K562 (cell line): ENCODE measurements around the gene RGS17. TPM values are rescaled to one million over a fixed set of nuclear protein-coding genes. Genes with fewer than 3 reads are reported as not detected.

ENCODE experiments used
- ATAC-seq: fragments of 200-7000 bp; cut with Tn5 transposase; 3 replicates; pipeline ENCODE4 v1.9.1; 2020; ENCODE audit warnings: moderate library complexity
- BruUV-seq: library from RNA; stranded (reverse); fragments of 400-500 nt; replicated peaks from 2 replicates; lab custom pipeline; 2021; lab: Mats Ljungman, UMichigan
- CTCF ChIA-PET: fragments of 300-600 bp; formaldehyde crosslinking; extraction: SDS; loops from one replicate; lab custom pipeline; 2021; ENCODE audit warnings: low intra/inter-chr PET ratio; lab: Yijun Ruan, JAX
- POLR2A ChIA-PET: fragments of 300-600, 350-650 bp; sonication (Branson Sonifier 250); formaldehyde crosslinking; extraction: SDS; loops from one replicate; lab custom pipeline; 2021; ENCODE audit warnings: antibody characterized with exemption, inconsistent platforms; lab: Yijun Ruan, JAX
- DNase-seq, 4 experiments: peaks; one replicate each; pipeline versions ENCODE4 v3.0.0 to v3.0.0-alpha.2; 2011 to 2018; ENCODE audit warnings: low spot score in 3 of 4, mixed read lengths in 3 of 4; ENCODE audit errors: extremely low read depth in 1 of 4
- FAIRE-seq: peaks from 2 replicates; lab custom pipeline; 2011; peaks lifted over from hg19 to GRCh38; lab: Jason Lieb, UNC
- H2AFZ ChIP-seq: 2 replicates; pipeline ENCODE4 v1.6.0; 2011; ENCODE audit warnings: low read depth, low read length, control low read depth, inconsistent platforms
- H3K27ac ChIP-seq: fragments of 200-600 bp; 3 replicates; pipeline ENCODE4 v1.8.0; 2011; ENCODE audit warnings: low read depth, mild to moderate bottlenecking, control low read depth, inconsistent platforms, low read length, moderate library complexity, mixed read lengths; ENCODE audit errors: extremely low read depth
- H3K27me3 ChIP-seq, 2 experiments: fragments of 300-600 bp in 1 of 2; 2 replicates in 1 of 2; 3 replicates in 1 of 2; pipeline versions ENCODE4 v1.6.0 to v1.8.0; 2011; ENCODE audit warnings: inconsistent platforms in 2 of 2, low read length in 2 of 2, mild to moderate bottlenecking in 1 of 2, mixed read lengths in 1 of 2, moderate library complexity in 1 of 2; ENCODE audit not compliant: control insufficient read depth in 2 of 2, insufficient read depth in 2 of 2
- H3K36me3 ChIP-seq: fragments of 300-600 bp; 3 replicates; pipeline ENCODE4 v1.8.0; 2011; ENCODE audit warnings: mild to moderate bottlenecking, low read length, inconsistent platforms; ENCODE audit not compliant: control insufficient read depth, insufficient read depth
- H3K4me1 ChIP-seq, 2 experiments: fragments of 200-600 bp in 1 of 2; replicated peaks in 1 of 2; 2 replicates in 1 of 2; 3 replicates in 1 of 2; pipeline versions ENCODE4 v1.5.1 to v1.8.0; 2011; ENCODE audit warnings: inconsistent platforms in 2 of 2, low read length in 2 of 2, mild to moderate bottlenecking in 1 of 2, mixed read lengths in 1 of 2, moderate library complexity in 1 of 2; ENCODE audit not compliant: control insufficient read depth in 2 of 2, insufficient read depth in 2 of 2
- H3K4me2 ChIP-seq: 2 replicates; pipeline ENCODE4 v1.6.1; 2011; ENCODE audit warnings: low read length, control low read depth, inconsistent platforms, mixed read lengths; ENCODE audit not compliant: insufficient read depth
- H3K4me3 ChIP-seq: fragments of 200-600 bp; sonication (generic), shearing (Covaris generic); 2 replicates; pipeline ENCODE4 v1.5.1; 2016; ENCODE audit warnings: control low read depth, inconsistent platforms
- H3K79me2 ChIP-seq: fragments of 200-600 bp; 3 replicates; pipeline ENCODE4 v1.8.0; 2011; ENCODE audit warnings: low read length, inconsistent platforms; ENCODE audit not compliant: control insufficient read depth, insufficient read depth
- H3K9ac ChIP-seq, 2 experiments: 2 replicates each; pipeline versions ENCODE4 v1.6.0 to v1.6.1; 2011; ENCODE audit warnings: low read depth in 2 of 2, low read length in 2 of 2, control low read depth in 1 of 2, inconsistent platforms in 1 of 2, mild to moderate bottlenecking in 1 of 2, mixed read lengths in 1 of 2; ENCODE audit not compliant: insufficient read depth in 1 of 2
- H3K9me1 ChIP-seq: one replicate; pipeline ENCODE4 v1.6.0; 2011; ENCODE audit warnings: inconsistent platforms, mild to moderate bottlenecking, low read length, moderate library complexity; ENCODE audit not compliant: control insufficient read depth, insufficient read depth
- H3K9me3 ChIP-seq: replicated peaks from 2 replicates; pipeline ENCODE4 v1.5.1; 2011; ENCODE audit warnings: low read depth, low read length, inconsistent platforms; ENCODE audit not compliant: control insufficient read depth, insufficient read depth
- H4K20me1 ChIP-seq: replicated peaks from 2 replicates; pipeline ENCODE4 v1.6.1; 2011; ENCODE audit warnings: low read length, inconsistent platforms, mixed read lengths; ENCODE audit not compliant: control insufficient read depth, insufficient read depth
- ATF4 ChIP-seq: fragments of 450-650 bp; formaldehyde crosslinking; IDR thresholded peaks from 2 replicates; pipeline ENCODE4 v1.4.0; 2022; ENCODE audit warnings: mild to moderate bottlenecking, moderate library complexity
- RCOR1 ChIP-seq, 2 experiments: IDR thresholded peaks; 2 replicates each; pipeline ENCODE4 v1.6.1; 2012; ENCODE audit warnings: low read depth in 2 of 2, low read length in 2 of 2, borderline replicate concordance in 1 of 2, improper control_type of control experiment in 1 of 2
- WGBS: fragments of 100-300 bp; shearing (Covaris generic); methylation state at CpG from one replicate; pipeline ENCODE4 v1.1.6; 2016; ENCODE audit warnings: low coverage, mixed read lengths; ENCODE audit not compliant: insufficient coverage; ENCODE audit errors: missing lambda C conversion rate; 5-methylcytosine and 5-hydroxymethylcytosine counted together
- in situ Hi-C: fragments of 300-500 bp; cut with MboI; formaldehyde crosslinking; loops from 4 replicates; pipeline ENCODE4 v1.15.0; 2018; ENCODE audit warnings: inconsistent platforms, mixed read lengths
- intact Hi-C: fragments of 100-400 bp; cut with micrococcal nuclease; formaldehyde crosslinking; loops from 2 replicates; pipeline ENCODE4 v1.14.2; 2022
- polyA plus RNA-seq, 8 experiments: library from polyadenylated mRNA; depleted of rRNA in 4 of 8; stranded (reverse) in 5 of 8; unstranded in 3 of 8; fragments of >200 nt; fragmentation: Nextera tagmentation in 2 of 8; fragmentation: Illumina TruSeq in 1 of 8; extraction: Ambion mirVana in 2 of 8; extraction: Trizol in 1 of 8; gene quantifications; 2 replicates each; pipeline versions ENCODE4 v1.2.1 to v1.2.3, GENCODE V29; 2011 to 2014; ENCODE audit warnings: inconsistent platforms in 1 of 8, missing spikeins in 1 of 8
- total RNA-seq, 7 experiments: library from RNA; depleted of rRNA in 6 of 7; stranded (reverse); fragments of >200 nt in 6 of 7; fragmentation: Illumina TruSeq in 2 of 7; extraction: Trizol in 2 of 7; gene quantifications; 2 replicates each; pipeline versions ENCODE4 v1.2.1 to v1.2.3, GENCODE V29; 2011 to 2021; ENCODE audit warnings: low replicate concordance in 1 of 7
- TF ChIP-seq, protein P1 (sequence below): sonication (generic); formaldehyde crosslinking; IDR thresholded peaks from 2 replicates; pipeline ENCODE4 v1.8.0; 2022; ENCODE audit warnings: mild to moderate bottlenecking, missing genetic modification reagents, borderline replicate concordance
- TF ChIP-seq, protein P2 (sequence below), 2 experiments: fragments of 450-650 bp; formaldehyde crosslinking in 1 of 2; IDR thresholded peaks; 2 replicates each; pipeline versions ENCODE4 v1.4.0 to v1.6.1; 2014 to 2020; ENCODE audit warnings: mild to moderate bottlenecking in 2 of 2, borderline replicate concordance in 1 of 2, low read depth in 1 of 2

Gene RGS17
- total and polyA plus RNA-seq, 9 of the 15 experiments (the other 6 are each of a cell fraction or from before 2014, with no cell fraction given) = 0.01 to 0.14 (median 0.08) TPM; not detected in 6

- BruUV-seq = no TSS peak
- ChIA-PET CTCF (interaction anchor here (0.5 to 3.2 kb wide), 5 partner anchors 70 to 452 kb away, joined by 3 to 24 read pairs (median 5); no protein-coding TSS in a partner anchor), POLR2A (interaction anchor here (0.6 kb wide), 1 partner anchor 11 kb away, joined by 3 read pairs; no protein-coding TSS in a partner anchor)
- ATAC-seq (peak; percentile 99), FAIRE-seq (peak; percentile 92), DNase-seq (peak; percentile 65 to 80 (median 69))
- WGBS = under 1% methylated on average over 6 of the region's 6 CpGs
- no peaks in the 10 kb centered on the region for H3K9me1 ChIP-seq
- peaks cover 0 to 7% of the 10 kb centered on the region in 2 experiments; a peak in 2 of 5 replicates for H3K27me3 ChIP-seq
- H3K27ac ChIP-seq = no peak overlapping the region
- H3K36me3 ChIP-seq = no peaks in the 10 kb centered on the region
- in situ Hi-C loops = no loop called here
- H3K4me3 ChIP-seq = no peak overlapping the region
- no peaks in the 10 kb centered on the region for H3K9me3 ChIP-seq
- no peak overlapping the region for H3K4me2 ChIP-seq
- H3K79me2 ChIP-seq = no peaks in the 10 kb centered on the region
- no peaks in the 10 kb centered on the region for H4K20me1 ChIP-seq
- no peak overlapping the region for H3K9ac ChIP-seq
- H2AFZ ChIP-seq = peak overlapping the region; percentile 57; the same call in 1 of the 2 replicates
- intact Hi-C loops = loop anchor here (1.0 to 10.0 kb wide), 5 partner anchors 70 to 1351 kb away; no protein-coding TSS in a partner anchor
- no peaks in the 10 kb centered on the region for H3K4me1 ChIP-seq
- TF ChIP-seq, protein P1, sequence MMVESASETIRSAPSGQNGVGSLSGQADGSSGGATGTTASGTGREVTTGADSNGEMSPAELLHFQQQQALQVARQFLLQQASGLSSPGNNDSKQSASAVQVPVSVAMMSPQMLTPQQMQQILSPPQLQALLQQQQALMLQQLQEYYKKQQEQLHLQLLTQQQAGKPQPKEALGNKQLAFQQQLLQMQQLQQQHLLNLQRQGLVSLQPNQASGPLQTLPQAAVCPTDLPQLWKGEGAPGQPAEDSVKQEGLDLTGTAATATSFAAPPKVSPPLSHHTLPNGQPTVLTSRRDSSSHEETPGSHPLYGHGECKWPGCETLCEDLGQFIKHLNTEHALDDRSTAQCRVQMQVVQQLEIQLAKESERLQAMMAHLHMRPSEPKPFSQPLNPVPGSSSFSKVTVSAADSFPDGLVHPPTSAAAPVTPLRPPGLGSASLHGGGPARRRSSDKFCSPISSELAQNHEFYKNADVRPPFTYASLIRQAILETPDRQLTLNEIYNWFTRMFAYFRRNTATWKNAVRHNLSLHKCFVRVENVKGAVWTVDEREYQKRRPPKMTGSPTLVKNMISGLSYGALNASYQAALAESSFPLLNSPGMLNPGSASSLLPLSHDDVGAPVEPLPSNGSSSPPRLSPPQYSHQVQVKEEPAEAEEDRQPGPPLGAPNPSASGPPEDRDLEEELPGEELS (CRISPR knock-in tag) = no peak
- TF ChIP-seq, protein P2, sequence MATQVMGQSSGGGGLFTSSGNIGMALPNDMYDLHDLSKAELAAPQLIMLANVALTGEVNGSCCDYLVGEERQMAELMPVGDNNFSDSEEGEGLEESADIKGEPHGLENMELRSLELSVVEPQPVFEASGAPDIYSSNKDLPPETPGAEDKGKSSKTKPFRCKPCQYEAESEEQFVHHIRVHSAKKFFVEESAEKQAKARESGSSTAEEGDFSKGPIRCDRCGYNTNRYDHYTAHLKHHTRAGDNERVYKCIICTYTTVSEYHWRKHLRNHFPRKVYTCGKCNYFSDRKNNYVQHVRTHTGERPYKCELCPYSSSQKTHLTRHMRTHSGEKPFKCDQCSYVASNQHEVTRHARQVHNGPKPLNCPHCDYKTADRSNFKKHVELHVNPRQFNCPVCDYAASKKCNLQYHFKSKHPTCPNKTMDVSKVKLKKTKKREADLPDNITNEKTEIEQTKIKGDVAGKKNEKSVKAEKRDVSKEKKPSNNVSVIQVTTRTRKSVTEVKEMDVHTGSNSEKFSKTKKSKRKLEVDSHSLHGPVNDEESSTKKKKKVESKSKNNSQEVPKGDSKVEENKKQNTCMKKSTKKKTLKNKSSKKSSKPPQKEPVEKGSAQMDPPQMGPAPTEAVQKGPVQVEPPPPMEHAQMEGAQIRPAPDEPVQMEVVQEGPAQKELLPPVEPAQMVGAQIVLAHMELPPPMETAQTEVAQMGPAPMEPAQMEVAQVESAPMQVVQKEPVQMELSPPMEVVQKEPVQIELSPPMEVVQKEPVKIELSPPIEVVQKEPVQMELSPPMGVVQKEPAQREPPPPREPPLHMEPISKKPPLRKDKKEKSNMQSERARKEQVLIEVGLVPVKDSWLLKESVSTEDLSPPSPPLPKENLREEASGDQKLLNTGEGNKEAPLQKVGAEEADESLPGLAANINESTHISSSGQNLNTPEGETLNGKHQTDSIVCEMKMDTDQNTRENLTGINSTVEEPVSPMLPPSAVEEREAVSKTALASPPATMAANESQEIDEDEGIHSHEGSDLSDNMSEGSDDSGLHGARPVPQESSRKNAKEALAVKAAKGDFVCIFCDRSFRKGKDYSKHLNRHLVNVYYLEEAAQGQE (IDR thresholded peaks at IDR 0.05; ENCODE audit: borderline replicate concordance) = peak; percentile 68; the same call in 1 of the 2 replicates
- TF ChIP-seq, protein P2 (CRISPR knock-in tag; IDR thresholded peaks at IDR 0.05; ENCODE audit: low read depth) = no peak
- no peak for TF ChIP-seq RCOR1 (IDR thresholded peaks at IDR 0.05; ENCODE audit: borderline replicate concordance in 1 of 2, low read depth in 2 of 2, low read length in 2 of 2)
- no peak for TF ChIP-seq ATF4
Observed at GRCh38 chr6:153023977-153024708, 106.9 kb downstream of the RGS17 start.
